Transverse colon (tissue), 4 donors: Measurements from ENCODE around the gene METTL21C. TPM values are rescaled to one million over a fixed set of nuclear protein-coding genes. Genes with fewer than 3 reads are reported as not detected.

Source experiments
- DNase-seq: peaks from one replicate; pipeline ENCODE4 v3.0.0-alpha.2; 2019
- H3K27ac ChIP-seq, 4 donors: fragments of 200-600 bp; sonication (generic); 2 replicates each; pipeline ENCODE4 v1.5.1; 2016 to 2018; ENCODE audit warnings: inconsistent platforms in 4 of 4
- H3K27me3 ChIP-seq: fragments of 200-600 bp; sonication (generic); 2 replicates; pipeline ENCODE4 v1.5.1; 2017; ENCODE audit warnings: inconsistent platforms
- H3K36me3 ChIP-seq, 4 donors: fragments of 200-600 bp; sonication (generic); 2 replicates each; pipeline ENCODE4 v1.5.1; 2017 to 2019; ENCODE audit warnings: inconsistent platforms in 4 of 4
- H3K4me1 ChIP-seq, 4 donors: fragments of 200-600 bp; sonication (generic); 2 replicates each; pipeline ENCODE4 v1.5.1; 2017 to 2020; ENCODE audit warnings: inconsistent platforms in 4 of 4
- H3K4me3 ChIP-seq, 4 donors: fragments of 200-600 bp; sonication (generic); 1 replicate in 1 of 4; 2 replicates in 3 of 4; pipeline versions ENCODE4 v1.5.1 to v1.6.1; 2017 to 2019; ENCODE audit warnings: inconsistent platforms in 4 of 4
- H3K9me3 ChIP-seq, 2 donors: fragments of 200-600 bp; sonication (generic); 2 replicates each; pipeline ENCODE4 v1.5.1; 2017 to 2019; ENCODE audit warnings: inconsistent platforms in 2 of 2
- CTCF ChIP-seq, 5 experiments: fragments of 200-600 bp in 3 of 5; fragments of 450-650 bp in 2 of 5; sonication (generic) in 3 of 5; IDR thresholded peaks; 1 replicate in 2 of 5; 2 replicates in 3 of 5; pipeline ENCODE4 v1.5.1; 2016 to 2017; ENCODE audit warnings: antibody characterized with exemption in 5 of 5, inconsistent platforms in 3 of 5, mild to moderate bottlenecking in 2 of 5, moderate library complexity in 1 of 5
- EP300 ChIP-seq: sonication (generic); formaldehyde crosslinking; IDR thresholded peaks from one replicate; pipeline ENCODE4 v1.6.1; 2017; ENCODE audit warnings: antibody characterized with exemption, low read depth
- POLR2A ChIP-seq: fragments of 450-650 bp; IDR thresholded peaks from one replicate; pipeline ENCODE4 v1.6.1; 2016; ENCODE audit warnings: antibody characterized with exemption, mild to moderate bottlenecking, moderate library complexity
- POLR2AphosphoS5 ChIP-seq, 3 donors: sonication (generic); formaldehyde crosslinking; IDR thresholded peaks; one replicate each; pipeline ENCODE4 v1.6.1; 2016; ENCODE audit warnings: antibody characterized with exemption in 3 of 3
- WGBS, 2 donors: methylation state at CpG; one replicate each; pipeline ENCODE4 v1.1.5; 2018; ENCODE audit warnings: low coverage in 1 of 2; 5-methylcytosine and 5-hydroxymethylcytosine counted together
- in situ Hi-C, 4 donors: fragments of 200-750 bp; cut with MboI; loops; one replicate each; pipeline versions ENCODE4 v1.15.0 to v1.15.1; 2017; ENCODE audit warnings: low sequenced_read_pairs in 3 of 4, low pct_ligation_motif_present in 1 of 4, low pct_unique_long_range_greater_than_20kb in 1 of 4
- intact Hi-C: fragments of 100-400 bp; cut with DNase I; formaldehyde crosslinking; loops from one replicate; pipeline ENCODE4 v1.15.1; 2023; ENCODE audit warnings: low total_unique reads
- total RNA-seq, 4 donors: library from RNA; depleted of rRNA; stranded (reverse); fragments of >200 nt; gene quantifications; one replicate each; pipeline ENCODE4 v1.1.0, GENCODE V29; 2016

The METTL21C gene
- total RNA-seq, 4 donors from 2014 or later = not detected

- in situ Hi-C loops = no loop called here
Observed at GRCh38 chr13:102704238-102705058, 9.6 kb upstream of the METTL21C start.

GRCh38 chr13:102703726-102704035 lies 8.8 kb upstream of the METTL21C start:
- Histone ChIP-seq H3K27me3 (no peaks in the 10 kb centered on the region), H3K27ac (no peak overlapping the region), H3K4me3 (no peak overlapping the region), H3K4me1 (no peaks in the 10 kb centered on the region), H3K9me3 (peaks cover 0 to under 1% of the 10 kb centered on the region in 2 donors), H3K36me3 (no peaks in the 10 kb centered on the region)
- TF ChIP-seq EP300 (no peak), CTCF (IDR thresholded peaks at IDR 0.05) (no peak), POLR2A (no peak), POLR2AphosphoS5 (IDR thresholded peaks at IDR 0.05) (no peak)
- intact Hi-C loops = no loop called here
- no peak for DNase-seq
- in situ Hi-C loops = no loop called here

More at GRCh38 chr13:102704238-102705058, 9.6 kb upstream of the METTL21C start:
- Histone ChIP-seq H3K36me3 (no peaks in the 10 kb centered on the region), H3K4me3 (no peak overlapping the region), H3K27ac (no peak overlapping the region), H3K27me3 (no peaks in the 10 kb centered on the region), H3K9me3 (no peaks in the 10 kb centered on the region), H3K4me1 (no peaks in the 10 kb centered on the region)
- DNase-seq = no peak
- WGBS, 2 donors = 79 to 90% methylated on average over 6 of the region's 6 CpGs
- intact Hi-C loops = no loop called here
- no peak for TF ChIP-seq POLR2A

GRCh38 chr13:102702965-102703725 lies 8.3 kb upstream of the METTL21C start:
- in situ Hi-C loops = no loop called here
- DNase-seq = no peak
- Histone ChIP-seq H3K27me3 (no peaks in the 10 kb centered on the region), H3K36me3 (no peaks in the 10 kb centered on the region), H3K4me3 (no peak overlapping the region), H3K27ac (no peak overlapping the region), H3K4me1 (no peaks in the 10 kb centered on the region), H3K9me3 (peaks cover 0 to 3% of the 10 kb centered on the region in 2 donors)
- WGBS, 2 donors = 65 to 79% methylated on average over 7 to 8 of the region's 8 CpGs
- TF ChIP-seq EP300 = no peak
- no peak for TF ChIP-seq POLR2AphosphoS5 (IDR thresholded peaks at IDR 0.05)
- TF ChIP-seq POLR2A = no peak
- no peak for TF ChIP-seq CTCF (IDR thresholded peaks at IDR 0.05)
- intact Hi-C loops = no loop called here

- Histone ChIP-seq H3K9me3 (peaks cover 0 to 3% of the 10 kb centered on the region in 2 donors), H3K36me3 (no peaks in the 10 kb centered on the region), H3K4me3 (no peak overlapping the region), H3K27me3 (no peaks in the 10 kb centered on the region), H3K4me1 (no peaks in the 10 kb centered on the region), H3K27ac (no peak overlapping the region)
- 90% methylated on average over 2 to 5 of the region's 5 CpGs for WGBS, 2 donors
- intact Hi-C loops = no loop called here
- TF ChIP-seq POLR2A (no peak), EP300 (no peak), CTCF (IDR thresholded peaks at IDR 0.05) (no peak), POLR2AphosphoS5 (IDR thresholded peaks at IDR 0.05) (no peak)
- in situ Hi-C loops = no loop called here
- no peak for DNase-seq
Observed at GRCh38 chr13:102701331-102701730, 6.5 kb upstream of the METTL21C start.
